MM.1S (cell line): ENCODE data around the gene ROBO2.

Experiments
- DNase-seq: peaks from one replicate; pipeline ENCODE4 v3.0.0-alpha.2; 2015
- H2AFZ ChIP-seq: fragments of 300-600 bp; sonication (generic); 2 replicates; pipeline ENCODE4 v1.6.0; 2016; ENCODE audit warnings: antibody characterized with exemption, low read length
- H3F3A ChIP-seq: fragments of 300-600 bp; sonication (generic); 2 replicates; pipeline ENCODE4 v1.6.1; 2016; ENCODE audit warnings: mild to moderate bottlenecking, antibody characterized with exemption, low read length, moderate library complexity, mixed read lengths; ENCODE audit not compliant: insufficient read depth
- H3K27ac ChIP-seq: fragments of 300-600 bp; sonication (generic); 2 replicates; pipeline ENCODE4 v1.5.1; 2016; ENCODE audit warnings: mild to moderate bottlenecking, low read length
- H3K27me3 ChIP-seq: fragments of 300-600 bp; sonication (generic); replicated peaks from 2 replicates; pipeline ENCODE4 v1.6.0; 2016; ENCODE audit warnings: low read length; ENCODE audit not compliant: insufficient read depth
- H3K36me3 ChIP-seq: fragments of 300-600 bp; sonication (generic); replicated peaks from 2 replicates; pipeline ENCODE4 v1.6.1; 2016; ENCODE audit warnings: mild to moderate bottlenecking, low read length, mixed read lengths; ENCODE audit not compliant: insufficient read depth
- H3K4me1 ChIP-seq: fragments of 300-600 bp; sonication (generic); 2 replicates; pipeline ENCODE4 v1.6.1; 2016; ENCODE audit warnings: low read length, mixed read lengths
- H3K4me2 ChIP-seq: fragments of 300-600 bp; sonication (generic); 2 replicates; pipeline ENCODE4 v1.6.0; 2016; ENCODE audit warnings: low read depth, low read length
- H3K4me3 ChIP-seq: fragments of 300-600 bp; sonication (generic); 2 replicates; pipeline ENCODE4 v1.5.1; 2016; ENCODE audit warnings: low read length, mixed read lengths
- H3K79me2 ChIP-seq: fragments of 300-600 bp; sonication (generic); 2 replicates; pipeline ENCODE4 v1.6.1; 2016; ENCODE audit warnings: mixed run types, low read length, mixed read lengths
- H3K9ac ChIP-seq: fragments of 300-600 bp; sonication (generic); 2 replicates; pipeline ENCODE4 v1.6.1; 2016; ENCODE audit warnings: low read length, mixed read lengths
- H3K9me2 ChIP-seq: fragments of 300-600 bp; sonication (generic); replicated peaks from 2 replicates; pipeline ENCODE4 v1.6.1; 2016; ENCODE audit warnings: mild to moderate bottlenecking, low read length, mixed read lengths; ENCODE audit not compliant: insufficient read depth
- H3K9me3 ChIP-seq: fragments of 300-600 bp; sonication (generic); replicated peaks from 2 replicates; pipeline ENCODE4 v1.6.1; 2016; ENCODE audit warnings: mild to moderate bottlenecking, low read length, mixed read lengths; ENCODE audit not compliant: insufficient read depth
- H4K20me1 ChIP-seq: fragments of 300-600 bp; sonication (generic); 2 replicates; pipeline ENCODE4 v1.6.1; 2016; ENCODE audit warnings: mild to moderate bottlenecking, low read length, moderate library complexity, mixed read lengths; ENCODE audit not compliant: insufficient read depth
- CTCF ChIP-seq: fragments of 300-600 bp; sonication (generic); IDR thresholded peaks from 2 replicates; pipeline ENCODE4 v1.5.1; 2016; ENCODE audit warnings: antibody characterized with exemption, low read length, mixed read lengths
- EZH2 ChIP-seq: fragments of 300-600 bp; sonication (generic); optimal IDR thresholded peaks from 2 replicates; pipeline ENCODE3; 2017; ENCODE audit warnings: low read depth, mild to moderate bottlenecking, antibody characterized with exemption, low read length, mixed read lengths
- EZH2phosphoT487 ChIP-seq: fragments of 300-600 bp; sonication (generic); IDR thresholded peaks from 2 replicates; pipeline ENCODE4 v1.6.1; 2018; ENCODE audit warnings: antibody characterized with exemption, low read length

ROBO2 gene

GRCh38 chr3:77014226-77014625, 25.7 kb upstream of the ROBO2 start:
- no peak for DNase-seq
- Histone ChIP-seq H3K27ac (no peak overlapping the region), H3K4me2 (no peak overlapping the region), H3F3A (no peaks in the 10 kb centered on the region), H4K20me1 (no peaks in the 10 kb centered on the region), H3K9me2 (no peaks in the 10 kb centered on the region), H2AFZ (no peak overlapping the region), H3K36me3 (no peaks in the 10 kb centered on the region), H3K79me2 (no peaks in the 10 kb centered on the region), H3K9me3 (no peaks in the 10 kb centered on the region), H3K4me1 (no peaks in the 10 kb centered on the region), H3K9ac (no peak overlapping the region), H3K27me3 (no peaks in the 10 kb centered on the region), H3K4me3 (no peak overlapping the region)
- TF ChIP-seq CTCF, result no peak
- no peak for TF ChIP-seq EZH2
- no peak for TF ChIP-seq EZH2phosphoT487

- Histone ChIP-seq H3K27ac (no peak overlapping the region), H3K27me3 (no peaks in the 10 kb centered on the region)
Measured at GRCh38 chr3:77025471-77025870, 14.4 kb upstream of the ROBO2 start.

GRCh38 chr3:77026904-77027634, 12.8 kb upstream of the ROBO2 start:
- TF ChIP-seq EZH2 (no peak), EZH2phosphoT487 (no peak), CTCF (no peak)
- Histone ChIP-seq H3K4me2 (no peak overlapping the region), H3K4me1 (no peaks in the 10 kb centered on the region)

More at GRCh38 chr3:77025471-77025870, 14.4 kb upstream of the ROBO2 start:
- Histone ChIP-seq H3K36me3 (no peaks in the 10 kb centered on the region), H3K4me2 (no peak overlapping the region), H3K9me3 (no peaks in the 10 kb centered on the region), H3K4me3 (no peak overlapping the region), H3K9ac (no peak overlapping the region), H3K79me2 (no peaks in the 10 kb centered on the region), H3F3A (no peaks in the 10 kb centered on the region), H2AFZ (no peak overlapping the region), H4K20me1 (no peaks in the 10 kb centered on the region), H3K9me2 (no peaks in the 10 kb centered on the region), H3K4me1 (no peaks in the 10 kb centered on the region)
- DNase-seq, result no peak
- TF ChIP-seq CTCF (no peak), EZH2 (no peak), EZH2phosphoT487 (no peak)

More at GRCh38 chr3:77026904-77027634, 12.8 kb upstream of the ROBO2 start:
- DNase-seq, result no peak
- no peaks in the 10 kb centered on the region for H3F3A ChIP-seq
- H3K27me3 ChIP-seq, result no peaks in the 10 kb centered on the region
- H3K4me3 ChIP-seq, result no peak overlapping the region
- no peaks in the 10 kb centered on the region for H3K9me3 ChIP-seq
- H2AFZ ChIP-seq, result no peak overlapping the region
- no peaks in the 10 kb centered on the region for H4K20me1 ChIP-seq
- no peaks in the 10 kb centered on the region for H3K36me3 ChIP-seq
- no peak overlapping the region for H3K27ac ChIP-seq
- H3K9ac ChIP-seq, result no peak overlapping the region
- H3K79me2 ChIP-seq, result no peaks in the 10 kb centered on the region
- no peaks in the 10 kb centered on the region for H3K9me2 ChIP-seq
